NCI-H82 (cell line): ENCODE data around the gene STAT3.

ENCODE experiments used
- DNase-seq: peaks from one replicate; lab custom pipeline; 2025; lab: John Stamatoyannopoulos, UW

Gene STAT3

DNA sequence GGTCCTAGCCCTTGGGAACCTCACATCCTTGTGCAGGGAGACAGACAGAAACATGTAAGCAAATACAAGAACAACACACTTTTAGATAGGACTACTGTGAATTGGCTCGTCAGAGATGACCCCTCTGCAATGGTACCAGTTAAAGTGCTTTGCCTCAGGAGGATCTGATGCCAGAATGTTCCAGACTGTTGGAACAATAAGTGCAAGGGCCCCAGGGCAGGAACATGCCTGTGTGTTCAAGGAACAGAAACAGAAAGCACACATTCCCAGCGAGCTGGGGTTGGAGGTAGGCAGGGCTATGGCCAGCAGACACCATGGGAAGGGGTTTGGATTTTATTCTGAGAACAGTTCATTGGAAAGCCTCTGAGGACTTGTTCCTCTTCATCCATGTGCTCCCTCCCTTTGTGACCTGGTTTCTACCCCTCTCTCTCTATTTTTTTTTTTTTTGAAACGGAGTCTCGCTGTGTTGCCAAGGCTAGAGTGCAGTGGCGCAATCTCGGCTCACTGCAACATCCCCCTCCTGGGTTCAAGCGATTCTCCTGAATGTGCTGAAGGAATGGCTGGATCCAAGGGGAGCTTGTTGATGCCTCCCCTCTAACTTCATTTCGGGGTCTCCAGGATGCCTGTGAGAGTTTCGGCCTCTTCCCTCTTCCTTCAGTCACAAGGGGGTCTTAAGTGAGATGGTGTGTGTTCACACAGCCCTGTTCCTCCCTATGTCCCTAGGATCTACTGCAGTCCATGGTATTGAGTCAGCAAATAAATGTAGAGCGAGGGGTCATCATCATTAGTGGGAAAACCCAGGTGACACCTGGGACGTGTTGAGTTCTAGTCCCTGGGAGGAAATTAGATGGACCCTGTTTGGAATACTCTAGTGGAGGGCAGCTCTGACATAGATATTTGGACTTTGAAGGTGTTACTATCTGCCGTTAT lies 93.5 kb downstream of the STAT3 start:
- DNase-seq, result no peak

GRCh38 chr17:42291129-42291528 lies 97.1 kb downstream of the STAT3 start:
- DNase-seq, result peak; percentile 54

GRCh38 chr17:42290577-42290976 lies 97.7 kb downstream of the STAT3 start:
- DNase-seq, result no peak

DNA sequence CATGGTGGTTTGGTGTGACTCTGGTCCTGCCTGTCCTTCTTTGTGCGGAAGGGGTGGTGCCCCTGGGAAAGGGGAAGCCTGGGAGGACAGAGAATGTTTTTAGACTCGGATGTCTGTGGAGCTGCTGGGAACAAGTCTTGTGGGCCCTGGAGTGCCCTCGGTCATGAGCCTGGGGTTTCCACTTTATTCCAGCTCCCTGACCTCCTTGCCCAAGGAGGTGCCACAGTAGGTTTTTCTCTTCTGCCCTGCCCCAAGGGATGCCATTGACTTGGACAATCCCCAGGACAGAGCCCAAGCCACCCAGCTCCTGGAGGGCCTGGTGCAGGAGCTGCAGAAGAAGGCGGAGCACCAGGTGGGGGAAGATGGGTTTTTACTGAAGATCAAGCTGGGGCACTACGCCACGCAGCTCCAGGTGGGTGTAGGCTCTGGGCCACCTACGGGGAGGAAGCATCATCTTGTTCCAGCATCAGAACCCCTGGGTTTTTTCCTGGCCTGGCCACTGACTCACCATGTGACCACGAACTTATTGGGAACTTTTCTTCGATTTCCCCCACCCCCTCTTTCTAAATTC lies 98.5 kb downstream of the STAT3 start:
- DNase-seq, result no peak

- DNase-seq, result no peak
Observed at GRCh38 chr17:42288803-42289610, 99.2 kb downstream of the STAT3 start.

DNA sequence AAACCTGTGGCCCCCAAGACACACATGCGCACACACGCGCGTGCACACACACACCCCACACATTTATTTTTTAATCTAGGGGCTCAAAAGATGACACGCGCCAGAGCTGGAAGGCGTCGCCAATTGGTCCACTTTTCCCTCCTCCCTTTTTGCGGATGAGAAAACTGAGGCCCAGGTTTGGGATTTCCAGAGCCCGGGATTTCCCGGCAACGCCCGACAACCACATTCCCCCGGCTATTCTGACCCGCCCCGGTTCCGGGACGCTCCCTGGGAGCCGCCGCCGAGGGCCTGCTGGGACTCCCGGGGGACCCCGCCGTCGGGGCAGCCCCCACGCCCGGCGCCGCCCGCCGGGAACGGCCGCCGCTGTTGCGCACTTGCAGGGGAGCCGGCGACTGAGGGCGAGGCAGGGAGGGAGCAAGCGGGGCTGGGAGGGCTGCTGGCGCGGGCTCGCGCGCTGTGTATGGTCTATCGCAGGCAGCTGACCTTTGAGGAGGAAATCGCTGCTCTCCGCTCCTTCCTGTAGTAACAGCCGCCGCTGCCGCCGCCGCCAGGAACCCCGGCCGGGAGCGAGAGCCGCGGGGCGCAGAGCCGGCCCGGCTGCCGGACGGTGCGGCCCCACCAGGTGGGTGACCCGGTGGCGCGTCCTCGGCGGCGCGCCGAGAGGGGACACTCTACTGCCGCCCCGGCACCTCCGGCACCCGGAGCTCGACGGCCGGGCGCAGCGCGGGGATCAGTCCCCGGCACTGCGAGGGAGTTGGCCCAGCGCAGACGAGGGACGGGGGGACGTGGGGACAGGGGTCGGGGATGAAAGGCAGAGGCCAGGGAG lies 100.1 kb downstream of the STAT3 start, which contains the start of gene STAT5A:
Gene STAT5A, plus strand, starts transcription at position 522 of the 826 bp plus-strand sequence. CDS start 914 bp downstream, outside the sequence.
- DNase-seq, result peak; percentile 32

GRCh38 chr17:42287305-42287976 lies 100.8 kb downstream of the STAT3 start:
- DNase-seq, result no peak

- no peak for DNase-seq
Observed at GRCh38 chr17:42286411-42287221, 101.6 kb downstream of the STAT3 start.

GRCh38 chr17:42285346-42286050 lies 102.7 kb downstream of the STAT3 start:
- no peak for DNase-seq

DNA sequence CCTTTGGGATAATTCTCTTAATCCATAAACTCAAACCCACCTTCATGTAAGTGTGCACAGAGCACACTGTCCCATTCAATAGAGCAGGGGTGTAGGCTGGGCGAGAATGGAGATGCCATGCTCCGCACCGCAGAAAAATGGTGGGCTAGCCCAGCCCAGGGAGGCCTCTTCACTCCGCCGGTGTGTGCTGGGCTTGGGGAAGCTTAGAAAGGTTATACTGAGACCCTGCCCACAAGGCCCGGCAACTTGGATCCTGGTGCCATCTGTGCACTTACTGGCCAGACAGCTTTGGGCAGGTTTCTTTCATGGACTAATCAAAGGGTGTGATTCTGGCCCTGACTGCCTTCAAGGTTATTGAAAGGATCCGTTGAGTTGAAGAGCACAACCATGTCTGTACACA lies 103.7 kb downstream of the STAT3 start:
- DNase-seq, result peak; percentile 20

DNA sequence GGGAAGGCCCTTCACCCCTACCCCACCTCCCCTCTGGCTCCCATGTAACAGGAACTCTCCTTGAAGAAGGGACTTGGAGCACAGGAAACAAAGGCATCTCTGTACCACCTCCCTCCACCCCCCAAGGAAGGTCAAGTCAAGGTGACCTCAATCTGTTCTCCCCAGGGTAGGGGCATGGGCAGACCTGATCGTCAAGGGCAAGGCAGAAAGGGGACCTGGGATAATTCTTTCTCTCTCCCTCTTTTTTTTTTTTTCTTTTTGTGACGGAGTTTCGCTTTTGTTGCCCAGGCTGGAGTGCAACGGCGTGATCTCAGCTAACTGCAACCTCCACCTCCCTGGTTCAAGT lies 104.2 kb downstream of the STAT3 start:
- DNase-seq, result no peak

DNA sequence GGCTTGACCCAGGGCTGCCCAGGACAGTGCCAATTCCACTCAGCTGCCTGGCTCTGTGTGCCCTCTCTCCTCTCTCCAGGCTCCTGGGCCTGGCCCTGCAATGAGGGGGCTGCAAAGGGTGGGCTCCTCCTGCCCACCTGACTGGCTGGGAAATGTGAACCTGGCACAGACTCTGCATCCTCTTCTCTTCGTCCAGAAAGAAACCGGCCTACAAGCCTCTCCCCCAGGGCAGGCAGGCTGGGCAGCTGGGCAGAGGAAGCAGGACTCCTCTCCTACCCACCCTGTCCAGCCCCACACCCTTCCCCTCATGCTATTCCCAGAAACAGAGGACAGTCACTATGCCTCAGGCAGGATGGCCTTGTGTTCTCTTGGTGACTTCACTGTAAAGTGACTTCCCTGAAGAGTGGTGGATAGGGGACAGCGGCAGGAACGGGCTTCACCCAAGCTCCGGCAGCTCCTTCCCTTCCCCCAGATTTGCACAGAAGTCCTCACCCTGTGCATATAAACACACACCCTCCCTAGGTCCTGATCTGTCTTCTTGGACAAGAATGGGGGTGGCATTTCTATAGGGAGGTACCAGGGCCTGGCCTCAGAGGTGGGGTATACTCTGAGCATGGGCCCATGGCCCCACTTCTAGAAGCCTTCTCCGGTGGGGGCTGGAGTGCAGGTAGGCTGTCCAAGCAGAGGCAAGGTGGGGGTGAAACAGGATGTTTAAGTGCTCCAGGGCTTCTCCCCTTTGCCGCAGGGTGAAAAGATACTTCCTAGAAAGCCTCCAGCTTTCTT lies 104.8 kb downstream of the STAT3 start:
- DNase-seq, result no peak

DNA sequence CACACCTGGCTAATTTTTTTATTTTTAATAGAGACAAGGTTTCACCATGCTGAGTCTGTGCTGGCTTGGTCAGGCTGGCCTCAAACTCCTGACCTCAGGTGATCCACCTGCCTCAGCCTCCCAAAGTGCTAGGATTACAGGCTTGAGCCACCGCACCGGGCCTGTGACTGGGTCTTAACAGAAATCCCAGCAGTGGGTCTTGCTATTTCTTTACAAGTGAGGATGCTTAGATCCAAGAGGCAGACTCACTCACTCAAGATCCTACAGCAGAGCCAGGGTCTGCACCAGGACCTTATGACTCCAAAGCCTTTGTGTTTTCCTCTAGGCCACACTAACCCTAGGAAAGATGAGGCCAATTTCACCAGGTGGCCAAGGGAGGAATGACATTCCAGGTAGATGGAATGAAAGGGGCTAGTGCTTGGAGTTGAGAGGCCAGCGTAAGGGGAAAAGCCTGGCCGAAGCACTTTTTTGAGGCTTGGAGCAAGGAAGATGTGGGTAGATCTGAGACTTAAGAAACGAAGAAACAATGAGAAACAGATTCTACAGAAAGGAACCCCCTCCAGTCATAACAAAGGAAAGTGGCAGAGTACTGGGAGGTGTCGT lies 105.7 kb downstream of the STAT3 start:
- no peak for DNase-seq

DNA sequence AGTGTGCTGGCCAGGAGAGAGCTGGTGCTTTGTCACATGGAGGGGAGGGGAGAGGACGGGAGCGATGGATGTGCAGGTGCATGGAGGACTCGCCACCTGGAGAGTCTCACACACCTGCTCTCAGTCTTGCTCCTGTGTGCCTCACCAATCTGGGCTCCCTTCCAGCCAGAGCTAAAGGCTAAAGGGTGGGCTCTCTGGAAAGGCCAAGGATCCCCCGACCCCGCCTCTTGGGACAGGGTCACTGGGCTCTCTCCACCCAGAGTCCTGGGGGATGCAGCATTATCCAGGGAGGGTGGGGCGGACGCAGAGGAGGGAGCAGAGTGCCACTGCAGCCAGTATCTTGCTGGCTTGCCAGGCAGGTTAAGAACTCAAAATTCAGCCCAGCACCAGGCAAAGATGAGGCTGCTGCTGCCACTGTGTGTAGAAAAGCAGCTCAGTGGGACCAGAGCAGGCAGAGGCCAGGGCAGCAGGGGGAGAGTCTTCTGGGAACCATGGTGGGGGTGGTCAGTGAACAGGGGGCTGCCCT lies 106.6 kb downstream of the STAT3 start:
- DNase-seq, result no peak

DNA sequence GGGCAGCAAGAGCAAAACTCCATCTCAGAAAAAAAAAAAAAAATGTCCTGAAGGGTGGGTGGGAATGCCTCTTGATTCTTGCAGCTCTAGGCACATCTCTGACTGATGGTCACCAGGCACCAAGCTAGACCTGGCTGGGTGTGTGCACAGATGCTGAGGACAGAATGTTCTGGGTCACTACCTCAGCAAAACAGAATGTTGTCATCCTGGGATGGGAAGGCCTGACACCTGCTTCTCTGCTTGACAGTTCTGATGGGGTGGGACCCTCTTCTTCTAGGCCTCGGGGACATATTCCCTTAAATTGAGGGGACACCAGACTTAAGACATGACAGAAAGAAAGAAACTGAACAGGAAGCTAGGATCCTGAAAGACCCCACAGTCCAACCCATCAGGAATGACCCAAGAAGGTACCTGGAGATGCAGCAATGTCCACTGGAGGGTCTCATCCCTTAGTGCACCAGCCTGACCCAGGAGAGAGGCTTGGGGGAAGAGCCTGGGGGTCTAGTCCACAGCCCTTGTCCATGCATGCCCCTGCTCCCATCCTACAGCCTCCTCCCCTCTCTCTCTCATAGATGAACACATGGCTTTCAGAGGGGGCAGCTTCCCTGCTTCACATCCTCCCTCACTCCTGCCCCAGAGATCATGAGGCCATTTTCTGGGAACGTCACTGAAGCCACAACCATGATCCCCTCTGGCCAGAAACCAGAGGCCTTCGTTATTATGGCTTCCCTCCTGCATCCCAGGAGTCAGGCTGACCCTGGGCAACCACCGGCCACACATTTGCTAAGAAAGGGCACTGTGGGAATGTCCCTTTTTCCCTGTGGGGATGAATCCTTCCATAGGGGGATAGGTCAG lies 108.2 kb downstream of the STAT3 start:
- DNase-seq, result no peak

- DNase-seq, result no peak
Observed at GRCh38 chr17:42277342-42277712, 110.9 kb downstream of the STAT3 start.

GRCh38 chr17:42276609-42277341 lies 111.5 kb downstream of the STAT3 start:
- DNase-seq, result no peak
